GM19099 (cell line): ENCODE results near the gene NDP.

Experiments
- POLR2A ChIP-seq: IDR thresholded peaks from 3 replicates; pipeline ENCODE4 v1.6.1; 2011; ENCODE audit warnings: low read depth; ENCODE audit not compliant: insufficient read length; ENCODE audit errors: extremely low read depth

NDP gene

GRCh38 chrX:43975796-43976195, 2.6 kb upstream of the NDP start:
- TF ChIP-seq POLR2A, result no peak

DNA sequence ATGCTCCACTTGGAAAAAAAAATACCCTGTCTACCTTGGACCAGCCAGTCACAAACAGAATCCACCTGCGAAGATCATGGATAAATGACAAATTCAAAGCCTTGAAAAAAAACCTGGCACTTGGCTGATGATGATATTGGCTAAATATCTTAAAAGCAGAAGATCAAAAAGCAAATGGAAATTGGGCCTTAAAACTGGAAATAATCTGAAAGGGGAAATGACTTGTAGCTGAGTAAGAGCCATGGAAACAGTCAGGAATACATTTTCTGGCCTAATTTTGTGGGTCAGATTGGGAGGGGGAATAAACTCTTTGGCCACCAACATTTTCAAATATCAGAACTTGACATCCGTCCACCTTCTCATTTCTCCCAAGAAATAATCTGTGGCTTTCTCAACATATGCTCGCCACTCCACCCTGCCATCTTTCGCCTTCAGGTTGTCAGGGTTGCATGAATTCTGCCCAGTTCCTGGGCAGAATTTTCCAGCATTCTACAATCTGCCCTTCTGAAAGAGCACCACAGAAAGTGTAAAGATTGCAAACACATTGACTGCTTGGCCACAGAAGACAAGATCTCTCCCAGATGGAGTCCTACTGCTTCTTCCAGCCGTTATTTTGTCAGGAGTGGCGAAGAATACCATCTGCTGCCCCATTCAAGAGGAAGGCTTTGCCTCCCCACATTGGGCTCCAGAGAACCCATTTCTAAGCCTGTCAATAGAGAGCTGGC, 1.7 kb upstream of the NDP start:
- no peak for TF ChIP-seq POLR2A

- no peak for TF ChIP-seq POLR2A
Measured at GRCh38 chrX:43974100-43974475, 898 bp upstream of the NDP start.

- TF ChIP-seq POLR2A, result no peak
Measured at GRCh38 chrX:43971966-43972961, 926 bp downstream of the NDP start.

GRCh38 chrX:43970528-43970927, 2.7 kb downstream of the NDP start:
- TF ChIP-seq POLR2A, result no peak

DNA sequence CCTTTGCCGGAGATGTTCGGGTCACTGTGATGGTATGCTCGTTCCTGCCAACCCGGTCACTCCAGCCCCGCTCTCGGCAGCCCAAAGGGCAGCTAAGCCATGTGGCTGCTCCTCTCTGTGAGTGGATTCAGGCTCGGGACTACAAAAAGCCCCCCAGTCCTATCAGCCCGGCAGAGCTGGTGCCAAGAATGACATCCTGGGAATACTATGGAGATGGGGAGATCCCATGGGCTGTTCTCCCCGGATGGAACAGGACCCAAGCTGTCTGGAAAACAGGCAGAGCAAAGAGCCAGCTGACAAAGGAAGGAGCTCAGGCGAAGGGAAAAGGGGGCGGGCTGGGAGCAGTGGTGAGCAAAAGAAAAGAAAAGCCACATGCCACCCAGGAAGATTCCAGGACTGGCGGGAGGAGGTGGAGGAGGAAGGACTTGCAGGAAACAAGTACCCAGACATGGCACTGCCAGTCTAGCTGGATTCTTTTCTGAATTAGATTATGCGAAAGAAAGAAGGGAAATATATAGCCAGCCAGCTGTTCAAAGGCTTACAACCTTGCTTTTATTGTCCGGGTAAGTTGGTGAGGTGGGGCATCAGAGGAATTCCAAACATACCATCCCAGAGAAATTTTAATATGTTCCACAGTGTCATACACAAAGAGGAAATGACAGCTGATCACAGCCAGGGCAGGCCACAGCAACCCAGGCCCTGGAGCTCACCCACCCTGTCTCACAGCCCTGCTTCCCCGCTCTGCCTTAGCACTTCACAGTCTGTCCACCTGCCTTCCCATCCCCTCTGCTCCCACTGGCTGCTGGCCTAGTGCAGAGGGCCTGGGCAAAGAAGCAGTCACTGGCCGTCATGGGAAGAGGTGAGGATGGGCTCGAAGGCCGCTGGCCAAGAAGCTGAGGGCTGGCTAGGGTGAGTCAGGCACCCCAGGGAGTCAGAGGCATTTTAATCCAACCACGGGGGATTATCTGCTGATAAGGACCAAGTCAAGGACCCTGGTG, 3.4 kb downstream of the NDP start:
- TF ChIP-seq POLR2A, result no peak

GRCh38 chrX:43968359-43968781, 4.8 kb downstream of the NDP start:
- no peak for TF ChIP-seq POLR2A

DNA sequence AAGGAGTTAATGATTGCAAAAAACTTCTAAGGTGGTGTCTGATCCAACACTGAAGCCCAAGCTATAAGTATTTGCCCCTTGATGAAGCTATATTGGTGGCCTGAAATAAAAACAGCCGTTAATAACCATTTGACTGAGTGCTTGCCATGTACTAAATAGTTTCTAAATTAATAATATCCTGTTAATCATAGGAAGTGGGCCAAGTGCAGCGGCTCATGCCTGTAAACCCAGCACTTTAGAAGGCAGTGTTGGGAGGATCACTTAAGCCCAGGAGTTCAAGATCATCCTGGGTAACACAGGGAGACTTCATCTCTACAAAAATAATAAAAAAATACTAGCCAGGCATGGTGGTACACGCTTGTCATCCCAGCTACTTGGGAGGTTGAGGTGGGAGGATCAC, 8.3 kb downstream of the NDP start:
- no peak for TF ChIP-seq POLR2A

- TF ChIP-seq POLR2A, result no peak
Measured at GRCh38 chrX:43963726-43964125, 9.5 kb downstream of the NDP start.

- no peak for TF ChIP-seq POLR2A
Measured at GRCh38 chrX:43962636-43963035, 10.6 kb downstream of the NDP start.

DNA sequence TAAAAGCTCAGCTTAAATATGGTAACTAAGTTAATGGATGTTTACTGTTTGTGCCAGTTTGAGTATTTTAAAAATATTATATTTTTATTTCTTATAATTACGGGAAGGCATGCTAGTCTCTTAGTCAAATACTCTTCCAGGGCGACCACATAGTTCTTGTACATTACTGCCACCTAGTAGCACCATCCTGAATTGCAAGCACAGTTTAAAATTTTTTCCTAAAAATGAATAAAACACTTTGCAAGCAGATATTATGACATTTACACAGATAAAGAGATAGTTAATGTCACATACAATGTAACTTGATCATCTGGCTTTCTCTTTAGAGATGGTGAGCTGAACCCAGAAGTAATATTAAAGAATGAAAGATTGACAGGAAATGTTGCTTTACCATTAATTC, 11.5 kb downstream of the NDP start:
- TF ChIP-seq POLR2A, result no peak

DNA sequence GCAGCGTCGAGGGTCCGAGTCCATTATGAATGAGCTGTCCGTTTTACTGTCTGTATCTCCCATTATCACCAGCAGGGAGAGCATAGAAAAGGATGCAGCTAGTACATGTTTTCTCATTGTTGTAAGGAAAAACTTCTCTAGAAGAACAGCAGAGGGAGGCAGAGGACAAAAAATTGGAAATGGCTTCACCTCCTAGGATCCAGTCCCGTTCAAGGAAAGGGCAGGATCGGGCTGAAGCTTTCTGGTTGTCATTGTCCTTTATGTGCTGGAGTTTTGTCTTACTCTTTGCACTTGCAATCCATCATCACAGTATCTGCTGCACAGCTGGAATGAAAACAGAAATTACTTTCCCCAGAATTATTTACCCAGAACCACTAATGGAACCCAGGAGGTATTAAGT, 14.7 kb downstream of the NDP start:
- no peak for TF ChIP-seq POLR2A

GRCh38 chrX:43956034-43956433, 17.2 kb downstream of the NDP start:
- no peak for TF ChIP-seq POLR2A

- no peak for TF ChIP-seq POLR2A
Measured at GRCh38 chrX:43953218-43953617, 20.0 kb downstream of the NDP start.

GRCh38 chrX:43949669-43950068, 23.5 kb downstream of the NDP start:
- TF ChIP-seq POLR2A, result no peak
